WI38 (cell line): Measurements from ENCODE around the gene RAPGEF5.

Experiments
- H3K4me3 ChIP-seq: 2 replicates; pipeline ENCODE4 v1.5.1; 2011; ENCODE audit warnings: low read depth, mild to moderate bottlenecking, control low read depth, low read length
- CTCF ChIP-seq: IDR thresholded peaks from 2 replicates; pipeline ENCODE4 v1.5.1; 2012; ENCODE audit warnings: low read depth, mild to moderate bottlenecking, control low read depth, low read length

The RAPGEF5 gene

DNA sequence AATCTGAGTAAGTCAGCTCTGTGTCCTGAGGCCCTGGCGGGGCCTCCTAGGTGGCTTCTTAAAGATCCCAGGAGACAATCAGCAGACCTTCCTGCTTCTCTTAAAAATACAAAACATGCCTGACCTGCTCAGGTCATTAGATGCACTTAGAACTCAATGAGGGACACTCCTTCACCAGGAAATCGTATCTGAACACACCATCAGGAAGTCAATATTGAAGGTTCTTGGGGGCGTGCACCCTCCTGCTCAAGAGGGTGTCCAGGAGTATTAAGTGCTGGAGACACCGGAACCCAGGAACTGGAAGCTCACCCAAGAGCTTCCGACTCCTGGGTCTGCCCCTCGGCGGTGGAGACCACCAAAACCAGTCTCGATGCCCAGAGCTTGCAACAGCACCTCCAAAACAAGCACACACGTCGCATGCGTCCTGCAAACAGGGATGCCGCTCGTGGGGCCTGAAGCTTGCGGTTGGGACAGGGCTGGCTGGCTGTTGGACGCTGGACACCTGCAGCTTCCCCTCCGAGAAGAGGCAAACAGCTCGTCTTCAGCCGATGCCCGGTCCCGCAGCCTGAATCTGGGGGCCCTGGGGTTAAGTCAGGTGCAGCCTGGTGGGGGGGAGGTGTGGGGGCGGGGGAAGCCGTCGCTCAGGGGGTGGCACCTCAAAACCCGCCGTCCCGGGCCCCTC, 803 bp downstream of the RAPGEF5 start:
- H3K4me3 ChIP-seq: no peak overlapping the region

DNA sequence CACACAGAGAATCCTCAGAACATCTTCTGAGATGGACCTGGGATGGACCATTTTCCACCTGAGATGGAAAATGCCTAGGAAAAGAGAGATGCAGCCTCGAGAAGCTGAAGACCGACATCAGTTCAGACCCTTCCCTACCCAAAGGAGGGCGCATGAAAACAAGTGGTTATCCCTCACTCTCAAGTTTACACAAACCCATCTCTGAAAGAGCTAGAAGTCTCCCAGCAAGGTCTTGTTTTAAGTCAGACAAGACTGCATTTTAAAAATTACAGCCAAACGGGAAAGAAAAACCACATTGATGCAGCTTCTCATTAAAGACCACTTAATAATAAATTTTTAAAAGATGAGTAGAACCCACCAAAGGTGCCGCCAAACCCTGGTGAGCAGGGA, 1.3 kb downstream of the RAPGEF5 start:
- TF ChIP-seq CTCF: no peak
- no peak overlapping the region for H3K4me3 ChIP-seq

More for the DNA sequence above, 803 bp downstream of the RAPGEF5 start:
- TF ChIP-seq CTCF: no peak

DNA sequence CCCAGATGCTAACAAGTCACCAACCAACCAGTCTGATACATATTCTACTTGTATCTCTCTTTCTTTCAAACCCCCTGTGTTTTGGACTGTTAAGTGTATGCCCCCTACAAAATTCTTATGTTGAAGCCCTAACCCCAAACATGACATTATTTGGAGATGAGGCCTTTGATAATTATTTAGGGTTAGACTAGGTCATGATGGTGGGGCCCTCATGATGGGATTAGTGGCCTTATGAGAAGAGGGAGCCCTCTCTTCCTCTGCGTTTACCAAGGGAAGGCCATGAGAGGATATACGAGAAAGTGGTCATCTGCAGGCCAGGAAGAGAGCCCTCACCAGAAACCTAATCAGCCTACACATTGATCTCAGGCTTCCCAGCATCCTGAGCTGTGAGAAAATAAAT, 2.5 kb downstream of the RAPGEF5 start:
- no peak for TF ChIP-seq CTCF
- no peak overlapping the region for H3K4me3 ChIP-seq

GRCh38 chr7:22352887-22353286, 4.1 kb downstream of the RAPGEF5 start:
- no peak overlapping the region for H3K4me3 ChIP-seq
- TF ChIP-seq CTCF: no peak

DNA sequence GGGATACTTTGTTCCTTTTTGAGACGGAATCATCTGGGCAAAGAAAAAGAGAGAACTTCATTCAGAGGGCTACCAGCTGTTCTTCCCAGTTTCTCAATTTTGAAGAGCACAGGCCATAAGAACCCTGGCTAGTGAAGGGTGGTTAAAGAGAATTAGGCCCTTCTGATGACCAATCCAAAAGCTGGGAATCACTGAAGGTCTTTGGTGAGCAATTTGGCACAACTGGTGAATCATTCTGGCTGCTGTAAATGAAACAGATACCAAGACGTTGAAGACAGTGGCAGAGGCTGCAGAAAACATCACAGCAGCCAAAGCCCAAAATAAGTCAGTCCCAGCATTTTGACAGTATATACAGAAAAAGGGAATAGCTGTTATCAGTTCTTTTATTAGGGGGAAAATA, 5.1 kb downstream of the RAPGEF5 start:
- no peak for TF ChIP-seq CTCF
- no peak overlapping the region for H3K4me3 ChIP-seq

DNA sequence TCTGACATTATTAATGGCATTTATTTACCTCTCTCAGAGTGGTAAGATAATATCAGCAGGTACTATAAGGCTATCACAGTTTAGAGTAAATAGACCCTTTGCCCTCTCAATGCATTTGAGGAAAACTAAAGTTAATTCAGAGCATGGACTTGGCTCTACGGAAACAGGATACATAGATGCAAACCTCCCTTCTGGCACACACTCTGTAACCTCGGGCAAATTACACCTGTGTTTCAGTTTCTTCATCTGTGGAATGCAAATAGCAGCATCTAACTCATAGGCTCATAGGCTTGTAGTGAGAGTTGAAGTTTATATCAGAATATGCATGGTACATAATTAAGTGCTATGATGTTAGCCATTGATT, 5.6 kb downstream of the RAPGEF5 start:
- no peak overlapping the region for H3K4me3 ChIP-seq
- no peak for TF ChIP-seq CTCF

GRCh38 chr7:22350466-22351328, 6.3 kb downstream of the RAPGEF5 start:
- no peak overlapping the region for H3K4me3 ChIP-seq
- no peak for TF ChIP-seq CTCF
